ENCODE data around the gene RUNDC3A. TPM values are rescaled to one million over a fixed set of nuclear protein-coding genes. Genes with fewer than 3 reads are reported as not detected.

RUNDC3A gene
- total RNA-seq, 1 experiment from 2014 or later = 0.28 TPM

GRCh38 chr17:44304651-44305050 lies 3.8 kb upstream of the RUNDC3A start:
- no peak for DNase-seq (ENCODE audit: unreplicated experiment)
- no peak overlapping the region for H3K27ac Mint-ChIP-seq (ENCODE audit: low read depth, unreplicated experiment)
- H3K4me3 Mint-ChIP-seq (ENCODE audit: unreplicated experiment) = no peak overlapping the region
- no TSS peak for BruUV-seq (replicated peaks)
- no peaks in the 10 kb centered on the region for H3K36me3 Mint-ChIP-seq (ENCODE audit: insufficient read depth, unreplicated experiment)
- peaks cover 25% of the 10 kb centered on the region for H3K27me3 Mint-ChIP-seq (ENCODE audit: insufficient read depth, unreplicated experiment)
- ChIA-PET CTCF (no interaction called here), POLR2A (no interaction called here)
- peaks cover 6% of the 10 kb centered on the region for H3K4me1 Mint-ChIP-seq (ENCODE audit: insufficient read depth, unreplicated experiment)
- intact Hi-C loops (cut with micrococcal nuclease) = loop anchor here (5.0 kb wide), 1 partner anchor 67 kb away; no protein-coding TSS in a partner anchor
- no peak for TF ChIP-seq CTCF (IDR thresholded peaks at IDR 0.05; ENCODE audit: unreplicated experiment)
- H3K9me3 Mint-ChIP-seq (ENCODE audit: unreplicated experiment) = no peaks in the 10 kb centered on the region

- no peaks in the 10 kb centered on the region for H3K36me3 Mint-ChIP-seq (ENCODE audit: insufficient read depth, unreplicated experiment)
- no TSS peak for BruUV-seq (replicated peaks)
- TF ChIP-seq CTCF (IDR thresholded peaks at IDR 0.05; ENCODE audit: unreplicated experiment) = no peak
- intact Hi-C loops (cut with micrococcal nuclease) = loop anchor here (5.0 kb wide), 1 partner anchor 70 kb away; no protein-coding TSS in a partner anchor
- no peak overlapping the region for H3K27ac Mint-ChIP-seq (ENCODE audit: low read depth, unreplicated experiment)
- DNase-seq (ENCODE audit: unreplicated experiment) = peak; percentile 36
- H3K9me3 Mint-ChIP-seq (ENCODE audit: unreplicated experiment) = no peaks in the 10 kb centered on the region
- POLR2A ChIA-PET = interaction anchor here (0.8 to 1.9 kb wide), 2 partner anchors 37 to 87 kb away, joined by 3 to 11 read pairs; partner anchors contain the start of gene UBTF
- CTCF ChIA-PET = interaction anchor here (0.6 kb wide), 2 partner anchors 58 to 104 kb away, joined by 3 read pairs; no protein-coding TSS in a partner anchor
- peaks cover 10% of the 10 kb centered on the region for H3K4me1 Mint-ChIP-seq (ENCODE audit: insufficient read depth, unreplicated experiment)
- H3K27me3 Mint-ChIP-seq (ENCODE audit: insufficient read depth, unreplicated experiment) = peaks cover 15% of the 10 kb centered on the region
- peak overlapping the region; percentile 68 for H3K4me3 Mint-ChIP-seq (ENCODE audit: unreplicated experiment)
Observed at GRCh38 chr17:44307387-44308186, 814 bp upstream of the RUNDC3A start.

GRCh38 chr17:44308865-44309264 lies 464 bp downstream of the RUNDC3A start:
- intact Hi-C loops (cut with micrococcal nuclease) = loop anchor here (5.0 kb wide), 1 partner anchor 72 kb away; no protein-coding TSS in a partner anchor
- DNase-seq (ENCODE audit: unreplicated experiment) = no peak
- H3K36me3 Mint-ChIP-seq (ENCODE audit: insufficient read depth, unreplicated experiment) = no peaks in the 10 kb centered on the region
- no peak overlapping the region for H3K27ac Mint-ChIP-seq (ENCODE audit: low read depth, unreplicated experiment)
- POLR2A ChIA-PET = interaction anchor here (0.8 to 1.9 kb wide), 3 partner anchors 22 to 88 kb away, joined by 3 to 11 read pairs (median 6); partner anchors contain the start of gene UBTF
- peaks cover 10% of the 10 kb centered on the region for H3K4me1 Mint-ChIP-seq (ENCODE audit: insufficient read depth, unreplicated experiment)
- TF ChIP-seq CTCF (IDR thresholded peaks at IDR 0.05; ENCODE audit: unreplicated experiment) = no peak
- CTCF ChIA-PET = interaction anchor here (0.6 to 1.4 kb wide), 5 partner anchors 50 to 107 kb away, joined by 3 to 4 read pairs (median 3); no protein-coding TSS in a partner anchor
- H3K4me3 Mint-ChIP-seq (ENCODE audit: unreplicated experiment) = no peak overlapping the region
- no TSS peak for BruUV-seq (replicated peaks)
- H3K9me3 Mint-ChIP-seq (ENCODE audit: unreplicated experiment) = no peaks in the 10 kb centered on the region
- peaks cover 15% of the 10 kb centered on the region for H3K27me3 Mint-ChIP-seq (ENCODE audit: insufficient read depth, unreplicated experiment)

- BruUV-seq (replicated peaks) = no TSS peak
- Mint-ChIP-seq H3K4me1 (ENCODE audit: insufficient read depth, unreplicated experiment) (peaks cover 10% of the 10 kb centered on the region), H3K27ac (ENCODE audit: low read depth, unreplicated experiment) (no peak overlapping the region), H3K27me3 (ENCODE audit: insufficient read depth, unreplicated experiment) (peaks cover 15% of the 10 kb centered on the region), H3K9me3 (ENCODE audit: unreplicated experiment) (no peaks in the 10 kb centered on the region), H3K4me3 (ENCODE audit: unreplicated experiment) (no peak overlapping the region), H3K36me3 (ENCODE audit: insufficient read depth, unreplicated experiment) (no peaks in the 10 kb centered on the region)
- intact Hi-C loops (cut with micrococcal nuclease) = loop anchor here (5.0 kb wide), 1 partner anchor 72 kb away; no protein-coding TSS in a partner anchor
- POLR2A ChIA-PET = interaction anchor here (1.3 to 1.9 kb wide), 2 partner anchors 21 to 89 kb away, joined by 6 to 11 read pairs; partner anchors contain the start of gene UBTF
- peak; percentile 59 for DNase-seq (ENCODE audit: unreplicated experiment)
- CTCF ChIA-PET = interaction anchor here (0.6 to 1.4 kb wide), 6 partner anchors 12 to 106 kb away, joined by 3 to 4 read pairs (median 3); no protein-coding TSS in a partner anchor
- no peak for TF ChIP-seq CTCF (IDR thresholded peaks at IDR 0.05; ENCODE audit: unreplicated experiment)
Observed at GRCh38 chr17:44309472-44309871, 1.1 kb downstream of the RUNDC3A start.
